AG04450 (cell line): Measurements from ENCODE around the gene C11orf21. TPM values are rescaled to one million over a fixed set of nuclear protein-coding genes. Genes with fewer than 3 reads are reported as not detected.

ENCODE experiments used
- CTCF ChIA-PET: fragments of 300-600, 350-600 bp; formaldehyde crosslinking; extraction: SDS; loops from one replicate; lab custom pipeline; 2022; ENCODE audit warnings: antibody characterized with exemption, inconsistent platforms; lab: Charles Lee
- POLR2A ChIA-PET: fragments of 350-600 bp; formaldehyde crosslinking; extraction: SDS; loops from one replicate; lab custom pipeline; 2021; ENCODE audit warnings: antibody characterized with exemption, inconsistent platforms; lab: Yijun Ruan, JAX
- DNase-seq: peaks from one replicate; pipeline ENCODE4 v3.0.0-alpha.2; 2011; ENCODE audit warnings: low read depth, low spot score
- H3K27ac ChIP-seq: one replicate; pipeline ENCODE4 v1.5.1; 2012; ENCODE audit warnings: low read depth, low read length, control low read depth
- H3K27me3 ChIP-seq: one replicate; pipeline ENCODE4 v1.6.0; 2012; ENCODE audit warnings: low read length; ENCODE audit not compliant: control insufficient read depth, insufficient read depth
- H3K4me3 ChIP-seq: 2 replicates; pipeline ENCODE4 v1.5.1; 2011; ENCODE audit warnings: mild to moderate bottlenecking, low read depth, low read length, control low read depth
- H3K9me3 ChIP-seq: 2 replicates; pipeline ENCODE4 v1.5.1; 2012; ENCODE audit warnings: low read length; ENCODE audit not compliant: control insufficient read depth, insufficient read depth
- polyA plus RNA-seq: library from polyadenylated mRNA; depleted of rRNA; stranded (reverse); fragments of >200 nt; gene quantifications from 2 replicates; pipeline ENCODE4 v1.2.3, GENCODE V29; 2011
- TF ChIP-seq, protein P1 (sequence below): IDR thresholded peaks from 2 replicates; pipeline ENCODE4 v1.5.1; 2011; ENCODE audit warnings: low read depth, low read length, control low read depth, inconsistent platforms

C11orf21 gene
- polyA plus RNA-seq, 1 experiment, result not detected

DNA sequence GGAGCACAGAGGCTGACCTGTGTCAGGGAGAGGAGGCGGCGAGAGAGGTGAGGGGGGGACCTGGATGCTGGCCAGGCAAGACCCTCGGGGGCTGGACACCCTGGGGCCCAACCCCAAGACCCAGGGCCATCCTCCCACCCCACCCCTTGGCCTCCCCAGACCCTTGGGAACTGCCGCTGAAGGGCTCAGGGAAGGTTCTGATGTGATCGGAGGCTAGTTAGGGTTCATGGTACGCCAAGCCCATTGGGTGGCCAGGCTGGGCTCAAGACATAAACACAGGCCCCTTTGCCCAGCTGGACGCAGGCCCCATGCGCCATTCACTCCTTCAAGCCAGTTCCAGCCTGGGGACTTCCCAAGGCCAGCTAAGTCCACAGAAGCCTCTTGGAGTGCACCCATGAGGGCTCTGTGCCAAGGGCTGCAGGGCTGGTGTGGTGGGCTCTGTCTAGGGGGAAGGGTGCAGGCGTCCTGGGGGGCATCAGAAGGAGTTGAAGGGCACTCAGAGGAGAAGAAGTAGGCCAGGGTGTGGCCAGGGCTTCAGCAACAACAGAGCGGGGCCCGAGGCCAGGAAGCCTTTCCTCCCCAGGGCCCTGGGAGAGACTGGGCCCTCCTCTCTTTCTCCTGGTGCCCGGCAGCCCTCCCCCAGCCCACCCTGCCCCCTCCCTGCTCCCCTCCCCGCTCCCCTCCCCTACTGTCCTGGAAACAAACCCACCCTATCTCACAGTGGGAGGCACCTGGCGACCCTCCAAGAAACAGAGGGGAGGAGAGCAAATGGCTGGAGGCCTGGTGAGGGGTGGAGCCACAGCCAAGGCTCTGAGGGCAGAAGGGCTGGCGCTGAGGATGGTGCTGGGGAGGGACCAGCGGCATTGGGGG, 13.0 kb upstream of the C11orf21 start:
- peaks cover 7% of the 10 kb centered on the region for H3K9me3 ChIP-seq
- no peak overlapping the region for H3K27ac ChIP-seq
- POLR2A ChIA-PET, result interaction anchor here (0.5 to 1.2 kb wide), 2 partner anchors 62 kb away, joined by 3 read pairs; partner anchors contain the start of gene CD81
- TF ChIP-seq, protein P1, sequence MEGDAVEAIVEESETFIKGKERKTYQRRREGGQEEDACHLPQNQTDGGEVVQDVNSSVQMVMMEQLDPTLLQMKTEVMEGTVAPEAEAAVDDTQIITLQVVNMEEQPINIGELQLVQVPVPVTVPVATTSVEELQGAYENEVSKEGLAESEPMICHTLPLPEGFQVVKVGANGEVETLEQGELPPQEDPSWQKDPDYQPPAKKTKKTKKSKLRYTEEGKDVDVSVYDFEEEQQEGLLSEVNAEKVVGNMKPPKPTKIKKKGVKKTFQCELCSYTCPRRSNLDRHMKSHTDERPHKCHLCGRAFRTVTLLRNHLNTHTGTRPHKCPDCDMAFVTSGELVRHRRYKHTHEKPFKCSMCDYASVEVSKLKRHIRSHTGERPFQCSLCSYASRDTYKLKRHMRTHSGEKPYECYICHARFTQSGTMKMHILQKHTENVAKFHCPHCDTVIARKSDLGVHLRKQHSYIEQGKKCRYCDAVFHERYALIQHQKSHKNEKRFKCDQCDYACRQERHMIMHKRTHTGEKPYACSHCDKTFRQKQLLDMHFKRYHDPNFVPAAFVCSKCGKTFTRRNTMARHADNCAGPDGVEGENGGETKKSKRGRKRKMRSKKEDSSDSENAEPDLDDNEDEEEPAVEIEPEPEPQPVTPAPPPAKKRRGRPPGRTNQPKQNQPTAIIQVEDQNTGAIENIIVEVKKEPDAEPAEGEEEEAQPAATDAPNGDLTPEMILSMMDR, result no peak
- H3K27me3 ChIP-seq, result no peaks in the 10 kb centered on the region
- DNase-seq, result peak; percentile 33
- no peak overlapping the region for H3K4me3 ChIP-seq
- CTCF ChIA-PET, result no interaction called here

DNA sequence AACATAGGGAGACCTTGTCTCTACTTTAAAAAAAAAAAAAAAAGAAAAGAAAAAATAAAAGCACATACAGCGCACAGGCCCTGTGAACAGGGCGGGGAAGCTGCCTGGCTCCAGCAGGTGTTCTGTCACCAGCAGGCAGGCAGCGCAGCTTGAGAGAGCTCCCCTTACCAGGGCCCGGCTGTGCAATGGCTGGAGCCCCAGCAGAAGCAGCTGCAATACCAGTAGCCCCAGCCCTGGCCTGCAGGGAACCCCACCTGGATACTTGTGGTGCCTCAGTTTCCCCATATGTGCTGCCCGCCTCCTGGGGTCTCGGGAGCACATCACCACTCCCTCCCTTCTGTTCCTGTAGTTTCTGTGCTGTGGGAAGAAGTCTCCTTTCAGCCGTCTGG, 12.4 kb upstream of the C11orf21 start:
- ChIA-PET POLR2A (interaction anchor here (0.5 kb wide), 1 partner anchor 63 kb away, joined by 3 read pairs; the partner anchor contains the start of gene CD81), CTCF (no interaction called here)
- no peaks in the 10 kb centered on the region for H3K27me3 ChIP-seq
- H3K4me3 ChIP-seq, result no peak overlapping the region
- DNase-seq, result no peak
- H3K27ac ChIP-seq, result no peak overlapping the region
- TF ChIP-seq, protein P1, result no peak
- peaks cover 7% of the 10 kb centered on the region for H3K9me3 ChIP-seq

DNA sequence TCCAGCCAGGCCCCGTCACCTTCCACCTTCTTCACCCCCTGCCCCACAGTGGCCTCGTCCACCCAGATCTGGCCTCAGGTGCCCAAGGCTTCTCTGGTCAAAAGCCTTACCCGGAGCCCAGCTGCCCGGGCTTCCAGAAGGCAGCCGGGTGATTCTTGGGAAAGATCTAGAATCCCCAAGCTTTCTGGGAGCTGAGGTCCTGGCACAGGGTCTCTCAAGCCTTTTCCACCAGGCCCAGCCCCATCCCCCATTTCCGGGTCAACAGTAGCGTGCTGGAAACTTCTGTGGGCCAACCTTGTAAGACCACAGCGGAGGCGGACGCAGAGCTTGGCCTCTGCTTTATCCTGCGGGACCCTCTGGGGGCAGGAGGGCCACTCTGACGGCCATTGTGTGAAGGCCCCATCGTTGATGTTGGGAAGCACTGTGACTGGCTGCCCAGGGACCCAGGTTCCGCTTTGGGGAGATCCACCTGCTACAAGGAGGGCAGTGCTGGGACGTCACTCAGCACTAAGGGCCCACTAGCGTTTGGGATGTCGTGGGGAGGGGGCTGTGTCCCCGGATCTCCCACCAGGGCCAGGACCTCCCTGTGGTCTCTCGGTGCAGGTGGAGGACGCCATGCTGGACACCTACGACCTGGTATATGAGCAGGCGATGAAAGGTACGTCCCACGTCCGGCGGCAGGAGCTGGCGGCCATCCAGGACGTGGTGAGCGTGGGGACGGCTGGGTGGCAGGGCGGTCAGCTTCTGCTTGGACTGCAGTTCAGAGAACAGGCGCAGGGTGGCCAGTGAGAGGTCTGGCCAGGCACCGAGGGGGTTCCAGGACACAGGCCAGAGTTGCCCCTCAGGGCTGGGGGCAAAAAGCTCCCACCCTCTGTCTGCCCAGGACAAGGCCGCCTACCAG, 11.6 kb upstream of the C11orf21 start:
- TF ChIP-seq, protein P1, result no peak
- no peaks in the 10 kb centered on the region for H3K27me3 ChIP-seq
- ChIA-PET CTCF (no interaction called here), POLR2A (no interaction called here)
- DNase-seq, result no peak
- H3K9me3 ChIP-seq, result peaks cover 7% of the 10 kb centered on the region
- H3K4me3 ChIP-seq, result no peak overlapping the region
- H3K27ac ChIP-seq, result no peak overlapping the region

DNA sequence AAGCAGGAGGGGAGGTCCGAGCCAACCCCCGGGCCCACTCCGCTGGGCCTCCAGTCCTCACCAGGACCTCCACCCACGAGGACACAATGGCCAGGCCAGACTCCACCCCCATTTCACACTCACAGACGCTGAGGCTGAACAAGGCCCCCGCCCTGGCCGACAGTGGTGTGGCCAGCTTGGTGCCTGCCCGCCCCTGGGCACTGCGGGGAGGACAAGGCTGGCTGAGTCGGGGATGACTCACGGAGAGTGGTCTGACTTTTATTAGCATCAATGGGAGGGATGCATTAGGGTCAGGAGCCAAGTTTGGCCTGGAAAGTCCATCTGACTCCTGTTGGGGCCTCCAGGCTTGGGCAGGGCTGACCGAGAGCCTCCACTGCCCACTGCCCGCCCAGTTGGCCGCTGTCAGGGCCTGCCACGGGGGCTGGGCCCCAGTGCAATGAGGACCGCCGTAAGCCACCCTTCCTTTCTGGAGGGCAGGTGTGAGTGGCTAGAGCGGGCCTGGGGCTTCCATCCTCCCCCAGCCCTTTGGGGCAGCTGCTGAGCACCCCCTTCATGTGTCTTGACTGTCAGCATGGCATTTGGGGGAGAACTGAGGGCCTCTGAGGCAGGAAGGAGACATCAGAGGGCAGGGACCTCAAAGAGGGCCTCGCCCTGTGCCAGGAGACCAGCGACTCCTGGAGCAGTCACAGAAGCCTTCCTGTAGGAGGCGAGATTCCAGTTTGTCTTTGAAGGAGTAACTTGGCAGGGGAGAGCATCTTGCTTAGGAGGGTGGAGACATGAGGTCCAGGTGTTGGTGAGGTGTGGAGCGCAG, 10.7 kb upstream of the C11orf21 start:
- Histone ChIP-seq H3K27me3 (no peaks in the 10 kb centered on the region), H3K4me3 (no peak overlapping the region), H3K27ac (no peak overlapping the region), H3K9me3 (peaks cover 3% of the 10 kb centered on the region)
- TF ChIP-seq, protein P1, result no peak
- ChIA-PET POLR2A (no interaction called here), CTCF (no interaction called here)
- DNase-seq, result no peak
